ENCODE data around the gene RASGRF2. TPM values are rescaled to one million over a fixed set of nuclear protein-coding genes. Genes with fewer than 3 reads are reported as not detected.

Gene RASGRF2
- total RNA-seq, 1 experiment from 2014 or later, result 0.18 TPM

DNA sequence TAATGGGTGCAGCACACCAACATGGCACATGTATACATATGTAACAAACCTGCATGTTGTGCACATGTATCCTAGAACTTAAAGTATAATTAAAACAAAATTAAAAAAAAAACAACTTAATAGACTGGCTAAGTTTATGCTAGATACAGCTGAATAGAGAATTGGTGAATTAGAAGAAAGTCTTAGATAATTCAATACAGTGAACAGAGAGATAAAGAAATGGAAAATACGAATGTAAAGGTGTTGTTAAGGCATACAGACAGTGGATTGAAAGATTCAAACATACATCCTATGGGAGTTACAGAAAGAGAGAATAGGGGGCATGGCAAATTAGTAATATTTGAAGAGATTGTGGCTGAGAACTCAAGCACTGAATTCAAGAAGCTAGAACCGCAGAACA is 75.4 kb downstream of the RASGRF2 start:
- no peak overlapping the region for H3K4me2 ChIP-seq (ENCODE audit: low read length)
- no peak overlapping the region for H2AFZ ChIP-seq (ENCODE audit: low read length)
- H3K27ac ChIP-seq (ENCODE audit: low read length), result no peak overlapping the region
- TF ChIP-seq, protein P1, sequence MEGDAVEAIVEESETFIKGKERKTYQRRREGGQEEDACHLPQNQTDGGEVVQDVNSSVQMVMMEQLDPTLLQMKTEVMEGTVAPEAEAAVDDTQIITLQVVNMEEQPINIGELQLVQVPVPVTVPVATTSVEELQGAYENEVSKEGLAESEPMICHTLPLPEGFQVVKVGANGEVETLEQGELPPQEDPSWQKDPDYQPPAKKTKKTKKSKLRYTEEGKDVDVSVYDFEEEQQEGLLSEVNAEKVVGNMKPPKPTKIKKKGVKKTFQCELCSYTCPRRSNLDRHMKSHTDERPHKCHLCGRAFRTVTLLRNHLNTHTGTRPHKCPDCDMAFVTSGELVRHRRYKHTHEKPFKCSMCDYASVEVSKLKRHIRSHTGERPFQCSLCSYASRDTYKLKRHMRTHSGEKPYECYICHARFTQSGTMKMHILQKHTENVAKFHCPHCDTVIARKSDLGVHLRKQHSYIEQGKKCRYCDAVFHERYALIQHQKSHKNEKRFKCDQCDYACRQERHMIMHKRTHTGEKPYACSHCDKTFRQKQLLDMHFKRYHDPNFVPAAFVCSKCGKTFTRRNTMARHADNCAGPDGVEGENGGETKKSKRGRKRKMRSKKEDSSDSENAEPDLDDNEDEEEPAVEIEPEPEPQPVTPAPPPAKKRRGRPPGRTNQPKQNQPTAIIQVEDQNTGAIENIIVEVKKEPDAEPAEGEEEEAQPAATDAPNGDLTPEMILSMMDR (conservative IDR thresholded peaks at IDR 0.05; ENCODE audit: low read depth, low read length), result no peak
- TF ChIP-seq EZH2phosphoT487 (IDR thresholded peaks at IDR 0.05; ENCODE audit: borderline replicate concordance, low read length) (no peak), EZH2 (IDR thresholded peaks at IDR 0.05; ENCODE audit: low read length, unreplicated experiment) (no peak)
- ChIA-PET POLR2A (ENCODE audit: unreplicated experiment) (no interaction called here), CTCF (no interaction called here)
- no peaks in the 10 kb centered on the region for H3K27me3 ChIP-seq (ENCODE audit: low read length)
- H3F3A ChIP-seq (ENCODE audit: low read length, unreplicated experiment), result no peaks in the 10 kb centered on the region
- no peaks in the 10 kb centered on the region for H3K9me2 ChIP-seq (replicated peaks; ENCODE audit: low read length)
- no peaks in the 10 kb centered on the region for H3K9me3 ChIP-seq (ENCODE audit: low read length)
- DNase-seq (no peak), ATAC-seq (no peak)
- no peaks in the 10 kb centered on the region for H3K79me2 ChIP-seq (ENCODE audit: low read length)
- H4K20me1 ChIP-seq (ENCODE audit: low read length), result no peaks in the 10 kb centered on the region
- intact Hi-C loops (cut with micrococcal nuclease), result no loop called here
- H3K4me3 ChIP-seq (ENCODE audit: low read length), result no peak overlapping the region
- no TSS peak for BruUV-seq (replicated peaks)
- no peak overlapping the region for H3K9ac ChIP-seq (ENCODE audit: low read length)
- H3K4me1 ChIP-seq (ENCODE audit: insufficient read depth, low read length), result no peaks in the 10 kb centered on the region
- no peaks in the 10 kb centered on the region for H3K36me3 ChIP-seq (ENCODE audit: low read depth, low read length)

DNA sequence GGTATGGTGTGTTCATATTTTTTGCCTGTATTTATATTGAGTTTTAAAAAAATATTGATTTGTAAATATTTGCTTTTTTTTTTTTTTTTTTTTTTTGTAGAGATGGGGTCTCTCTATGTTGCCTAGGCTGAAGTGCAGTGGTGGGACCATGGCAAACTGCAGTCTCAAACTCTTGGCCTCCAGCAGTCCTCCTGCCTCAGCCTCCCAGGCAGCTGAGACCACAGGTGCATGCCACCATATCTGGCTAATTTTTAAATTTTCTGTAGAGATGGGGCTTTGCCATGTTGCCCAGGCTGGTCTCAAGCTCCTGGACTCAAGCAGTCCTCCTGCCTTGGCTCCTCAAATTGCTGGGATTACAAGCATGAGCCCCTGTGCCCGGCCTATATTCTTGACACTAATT is 78.3 kb downstream of the RASGRF2 start:
- Histone ChIP-seq H4K20me1 (ENCODE audit: low read length) (no peaks in the 10 kb centered on the region), H3K27ac (ENCODE audit: low read length) (no peak overlapping the region), H3F3A (ENCODE audit: low read length, unreplicated experiment) (no peaks in the 10 kb centered on the region), H3K27me3 (ENCODE audit: low read length) (no peaks in the 10 kb centered on the region), H3K79me2 (ENCODE audit: low read length) (no peaks in the 10 kb centered on the region), H2AFZ (ENCODE audit: low read length) (no peak overlapping the region), H3K36me3 (ENCODE audit: low read depth, low read length) (no peaks in the 10 kb centered on the region), H3K9ac (ENCODE audit: low read length) (no peak overlapping the region), H3K9me3 (ENCODE audit: low read length) (no peaks in the 10 kb centered on the region), H3K4me3 (ENCODE audit: low read length) (no peak overlapping the region), H3K4me2 (ENCODE audit: low read length) (no peak overlapping the region), H3K9me2 (replicated peaks; ENCODE audit: low read length) (no peaks in the 10 kb centered on the region), H3K4me1 (ENCODE audit: insufficient read depth, low read length) (no peaks in the 10 kb centered on the region)
- ATAC-seq (no peak), DNase-seq (no peak)
- BruUV-seq (replicated peaks), result no TSS peak
- no peak for TF ChIP-seq EZH2phosphoT487 (IDR thresholded peaks at IDR 0.05; ENCODE audit: borderline replicate concordance, low read length)
- no peak for TF ChIP-seq EZH2 (IDR thresholded peaks at IDR 0.05; ENCODE audit: low read length, unreplicated experiment)
- TF ChIP-seq, protein P1 (conservative IDR thresholded peaks at IDR 0.05; ENCODE audit: low read depth, low read length), result no peak
- ChIA-PET POLR2A (ENCODE audit: unreplicated experiment) (no interaction called here), CTCF (no interaction called here)
- intact Hi-C loops (cut with micrococcal nuclease), result no loop called here

DNA sequence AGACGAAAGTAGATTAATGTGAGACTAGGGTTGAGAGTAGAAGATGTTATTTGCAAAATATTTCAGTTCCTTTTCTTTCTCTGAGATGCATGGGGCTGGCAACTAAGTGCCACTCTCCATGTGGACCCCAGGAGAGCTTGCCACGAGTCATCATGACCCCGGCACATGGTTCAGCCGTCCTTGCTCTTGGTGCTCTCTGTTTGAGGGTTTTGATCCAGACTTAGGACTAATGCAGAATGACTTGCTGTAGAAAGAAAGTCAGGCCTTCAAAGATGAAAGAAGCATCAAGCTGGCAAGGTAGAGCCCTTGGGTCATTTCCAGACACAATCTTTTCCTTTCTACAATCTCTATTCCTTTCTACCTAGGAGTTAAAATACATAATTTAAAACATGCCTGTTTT is 84.7 kb downstream of the RASGRF2 start:
- CTCF ChIA-PET, result no interaction called here

More for the DNA sequence above, 84.7 kb downstream of the RASGRF2 start:
- no peak for ATAC-seq
- intact Hi-C loops (cut with micrococcal nuclease), result no loop called here
- Histone ChIP-seq H3K4me3 (ENCODE audit: low read length) (no peak overlapping the region), H4K20me1 (ENCODE audit: low read length) (no peaks in the 10 kb centered on the region), H3K4me2 (ENCODE audit: low read length) (no peak overlapping the region), H3F3A (ENCODE audit: low read length, unreplicated experiment) (no peaks in the 10 kb centered on the region), H3K9me2 (replicated peaks; ENCODE audit: low read length) (no peaks in the 10 kb centered on the region), H3K27me3 (ENCODE audit: low read length) (0 out of 2 replicates have a peak, but pooled peaks cover 4% of the 10 kb centered on the region), H3K9me3 (ENCODE audit: low read length) (no peaks in the 10 kb centered on the region), H3K9ac (ENCODE audit: low read length) (no peak overlapping the region), H3K36me3 (ENCODE audit: low read depth, low read length) (no peaks in the 10 kb centered on the region), H2AFZ (ENCODE audit: low read length) (no peak overlapping the region), H3K27ac (ENCODE audit: low read length) (no peak overlapping the region), H3K4me1 (ENCODE audit: insufficient read depth, low read length) (no peaks in the 10 kb centered on the region), H3K79me2 (ENCODE audit: low read length) (no peaks in the 10 kb centered on the region)
- no peak for DNase-seq
- BruUV-seq (replicated peaks), result no TSS peak
- TF ChIP-seq EZH2 (IDR thresholded peaks at IDR 0.05; ENCODE audit: low read length, unreplicated experiment) (no peak), EZH2phosphoT487 (IDR thresholded peaks at IDR 0.05; ENCODE audit: borderline replicate concordance, low read length) (no peak)
- TF ChIP-seq, protein P1 (conservative IDR thresholded peaks at IDR 0.05; ENCODE audit: low read depth, low read length), result no peak
- POLR2A ChIA-PET (ENCODE audit: unreplicated experiment), result no interaction called here

All from PC-3 (cell line).